H1 (cell line): ENCODE measurements around the gene NTRK2. TPM values are rescaled to one million over a fixed set of nuclear protein-coding genes. Genes with fewer than 3 reads are reported as not detected.

ENCODE experiments used
- CTCF ChIA-PET: fragments of 300-600 bp; sonication (Branson Sonifier 250); formaldehyde crosslinking; loops from one replicate; lab custom pipeline; 2021; ENCODE audit not compliant: partially characterized antibody; lab: Charles Lee
- POLR2A ChIA-PET: fragments of 300-600 bp; sonication (Branson Sonifier 250); formaldehyde crosslinking; loops from one replicate; lab custom pipeline; 2021; ENCODE audit warnings: inconsistent platforms; ENCODE audit not compliant: partially characterized antibody; lab: Charles Lee
- DNase-seq, 2 experiments: peaks; one replicate each; pipeline versions ENCODE4 v3.0.0 to v3.0.0-alpha.2; 2010 to 2022; ENCODE audit warnings: low spot score in 2 of 2, low read depth in 1 of 2, mixed read lengths in 1 of 2
- FAIRE-seq: peaks from 2 replicates; lab custom pipeline; 2011; peaks lifted over from hg19 to GRCh38; lab: Jason Lieb, UNC
- H2AFZ ChIP-seq: 2 replicates; pipeline ENCODE4 v1.8.1; 2012; ENCODE audit warnings: low read length, inconsistent platforms
- H2AK5ac ChIP-seq: 2 replicates; pipeline ENCODE4 v1.6.1; 2013; ENCODE audit warnings: low read depth, low read length
- H2BK120ac ChIP-seq: replicated peaks from 2 replicates; pipeline ENCODE3; 2013; ENCODE audit warnings: low read depth, low read length, inconsistent platforms
- H2BK12ac ChIP-seq: 2 replicates; pipeline ENCODE4 v1.6.1; 2013; ENCODE audit warnings: low read depth, low read length
- H2BK15ac ChIP-seq: 2 replicates; pipeline ENCODE4 v1.6.1; 2013; ENCODE audit warnings: low read length
- H2BK20ac ChIP-seq: 2 replicates; pipeline ENCODE4 v1.6.1; 2013; ENCODE audit warnings: low read length
- H2BK5ac ChIP-seq: 2 replicates; pipeline ENCODE4 v1.6.1; 2013; ENCODE audit warnings: low read depth, low read length
- H3K14ac ChIP-seq: 2 replicates; pipeline ENCODE4 v1.6.1; 2013; ENCODE audit warnings: inconsistent platforms; ENCODE audit not compliant: insufficient read length
- H3K18ac ChIP-seq: 2 replicates; pipeline ENCODE4 v1.6.1; 2013; ENCODE audit warnings: low read length; ENCODE audit errors: extremely low read depth
- H3K23ac ChIP-seq: 2 replicates; pipeline ENCODE4 v1.6.1; 2013; ENCODE audit warnings: inconsistent platforms; ENCODE audit not compliant: insufficient read length
- H3K23me2 ChIP-seq: 2 replicates; pipeline ENCODE4 v1.6.1; 2013; ENCODE audit warnings: low read depth, low read length
- H3K27ac ChIP-seq: 2 replicates; pipeline ENCODE4 v1.6.1; 2011; ENCODE audit warnings: low read depth, low read length, inconsistent platforms
- H3K27me3 ChIP-seq, 4 experiments: replicated peaks in 1 of 4; 1 replicate in 1 of 4; 2 replicates in 3 of 4; pipeline versions ENCODE4 v1.6.1 to v1.8.1; 2011 to 2013; ENCODE audit warnings: low read length in 3 of 4, mild to moderate bottlenecking in 3 of 4, inconsistent platforms in 2 of 4, mixed read lengths in 2 of 4, moderate library complexity in 1 of 4; ENCODE audit not compliant: control insufficient read depth in 3 of 4, insufficient read depth in 3 of 4; ENCODE audit errors: extremely low read depth in 1 of 4
- H3K36me3 ChIP-seq, 4 experiments: 2 replicates each; pipeline versions ENCODE4 v1.6.1 to v1.8.1; 2011 to 2013; ENCODE audit warnings: mild to moderate bottlenecking in 4 of 4, low read length in 3 of 4, moderate library complexity in 2 of 4, control low read depth in 1 of 4, inconsistent platforms in 1 of 4; ENCODE audit not compliant: insufficient read depth in 4 of 4, control insufficient read depth in 2 of 4
- H3K4ac ChIP-seq: replicated peaks from 2 replicates; pipeline ENCODE3; 2013; ENCODE audit warnings: low read length, low read depth, mixed read lengths, inconsistent platforms; ENCODE audit not compliant: insufficient read length
- H3K4me1 ChIP-seq, 4 experiments: replicated peaks in 1 of 4; 1 replicate in 1 of 4; 2 replicates in 3 of 4; pipeline versions ENCODE4 v1.6.1 to v1.8.1; 2011 to 2013; ENCODE audit warnings: low read length in 3 of 4, inconsistent platforms in 2 of 4, mixed read lengths in 1 of 4; ENCODE audit not compliant: insufficient read depth in 4 of 4, control insufficient read depth in 3 of 4
- H3K4me2 ChIP-seq, 2 experiments: 2 replicates each; pipeline versions ENCODE4 v1.6.1 to v1.8.1; 2011 to 2013; ENCODE audit warnings: low read depth in 2 of 2, low read length in 2 of 2, control low read depth in 1 of 2, inconsistent platforms in 1 of 2, mild to moderate bottlenecking in 1 of 2; ENCODE audit not compliant: insufficient read depth in 1 of 2
- H3K4me3 ChIP-seq, 4 experiments: fragments of 200-600, 300-600 bp in 1 of 4; sonication (generic), shearing (Covaris generic), sonication (Bioruptor Twin) in 1 of 4; 2 replicates each; pipeline versions ENCODE4 v1.5.1 to v1.8.1; 2011 to 2016; ENCODE audit warnings: low read length in 4 of 4, low read depth in 3 of 4, control low read depth in 2 of 4, inconsistent platforms in 2 of 4, mild to moderate bottlenecking in 2 of 4, mixed read lengths in 1 of 4, moderate library complexity in 1 of 4; ENCODE audit not compliant: insufficient read depth in 2 of 4; ENCODE audit errors: extremely low read depth in 1 of 4
- H3K56ac ChIP-seq: replicated peaks from 2 replicates; pipeline ENCODE3; 2013; ENCODE audit warnings: low read depth, mild to moderate bottlenecking, mixed read lengths, low read length, inconsistent platforms; ENCODE audit not compliant: insufficient read length
- H3K79me1 ChIP-seq: 2 replicates; pipeline ENCODE4 v1.6.1; 2013; ENCODE audit warnings: low read depth, low read length, control low read depth
- H3K79me2 ChIP-seq, 2 experiments: 2 replicates each; pipeline versions ENCODE4 v1.6.1 to v1.8.1; 2012 to 2013; ENCODE audit warnings: low read length in 2 of 2, mild to moderate bottlenecking in 2 of 2, inconsistent platforms in 1 of 2; ENCODE audit not compliant: insufficient read depth in 2 of 2, control insufficient read depth in 1 of 2
- H3K9ac ChIP-seq, 4 experiments: replicated peaks in 1 of 4; 1 replicate in 1 of 4; 2 replicates in 3 of 4; pipeline versions ENCODE4 v1.6.1 to v1.8.1; 2011 to 2013; ENCODE audit warnings: low read depth in 3 of 4, low read length in 3 of 4, control low read depth in 2 of 4, mild to moderate bottlenecking in 2 of 4, moderate library complexity in 2 of 4, inconsistent platforms in 1 of 4; ENCODE audit errors: extremely low read depth in 1 of 4
- H3K9me3 ChIP-seq, 2 experiments: 2 replicates each; pipeline versions ENCODE4 v1.6.1 to v1.8.1; 2012 to 2013; ENCODE audit warnings: mild to moderate bottlenecking in 2 of 2, moderate library complexity in 2 of 2, control low read depth in 1 of 2, inconsistent platforms in 1 of 2, low read depth in 1 of 2, low read length in 1 of 2, mixed read lengths in 1 of 2; ENCODE audit not compliant: insufficient read depth in 2 of 2
- H4K20me1 ChIP-seq, 2 experiments: replicated peaks in 1 of 2; 2 replicates each; pipeline versions ENCODE3 to v1.8.1; 2011 to 2013; ENCODE audit warnings: inconsistent platforms in 2 of 2, low read length in 2 of 2, mild to moderate bottlenecking in 1 of 2; ENCODE audit not compliant: insufficient read depth in 2 of 2, control insufficient read depth in 1 of 2
- H4K5ac ChIP-seq: 2 replicates; pipeline ENCODE4 v1.6.1; 2013; ENCODE audit warnings: low read length, low read depth, mixed read lengths, inconsistent platforms; ENCODE audit not compliant: insufficient read length
- H4K8ac ChIP-seq: 2 replicates; pipeline ENCODE4 v1.8.0; 2013; ENCODE audit warnings: mild to moderate bottlenecking, moderate library complexity, low read length, inconsistent platforms; ENCODE audit not compliant: insufficient read depth; ENCODE audit errors: extremely low read depth
- H4K91ac ChIP-seq: replicated peaks from 2 replicates; pipeline ENCODE3; 2013; ENCODE audit warnings: low read length, mixed read lengths, inconsistent platforms; ENCODE audit not compliant: insufficient read length
- BACH1 ChIP-seq: IDR thresholded peaks from 2 replicates; pipeline ENCODE4 v1.6.1; 2012; ENCODE audit warnings: low read length, improper control_type of control experiment
- BRCA1 ChIP-seq: IDR thresholded peaks from 2 replicates; pipeline ENCODE4 v1.6.1; 2012; ENCODE audit warnings: low read depth, low read length, improper control_type of control experiment
- CHD2 ChIP-seq: IDR thresholded peaks from 2 replicates; pipeline ENCODE4 v1.6.1; 2012; ENCODE audit warnings: low read length, improper control_type of control experiment
- EP300 ChIP-seq, 2 experiments: IDR thresholded peaks; 1 replicate in 1 of 2; 2 replicates in 1 of 2; pipeline ENCODE4 v1.6.1; 2011 to 2012; ENCODE audit warnings: low read depth in 2 of 2, low read length in 2 of 2, mild to moderate bottlenecking in 2 of 2, borderline replicate concordance in 1 of 2, inconsistent platforms in 1 of 2, moderate library complexity in 1 of 2
- FOSL1 ChIP-seq: IDR thresholded peaks from 2 replicates; pipeline ENCODE4 v1.6.1; 2011; ENCODE audit warnings: mild to moderate bottlenecking, low read depth, low read length, moderate library complexity; ENCODE audit not compliant: insufficient read depth
- GABPA ChIP-seq: IDR thresholded peaks from 2 replicates; pipeline ENCODE4 v1.6.1; 2011; ENCODE audit warnings: mild to moderate bottlenecking, low read length, moderate library complexity, borderline replicate concordance; ENCODE audit not compliant: insufficient read depth
- HDAC2 ChIP-seq, 2 experiments: fragments of 300-600 bp in 1 of 2; sonication (generic) in 1 of 2; IDR thresholded peaks; 2 replicates each; pipeline ENCODE4 v1.6.1; 2011 to 2012; ENCODE audit warnings: low read depth in 2 of 2, low read length in 2 of 2, mild to moderate bottlenecking in 2 of 2, moderate library complexity in 2 of 2, borderline replicate concordance in 1 of 2, inconsistent platforms in 1 of 2
- NRF1 ChIP-seq: IDR thresholded peaks from 2 replicates; pipeline ENCODE4 v1.6.1; 2011; ENCODE audit warnings: mild to moderate bottlenecking, low read depth, low read length, improper control_type of control experiment
- POLR2AphosphoS5 ChIP-seq: IDR thresholded peaks from 2 replicates; pipeline ENCODE4 v1.6.1; 2011; ENCODE audit warnings: low read depth, low read length
- RAD21 ChIP-seq, 2 experiments: IDR thresholded peaks in 1 of 2; conservative IDR thresholded peaks in 1 of 2; 2 replicates each; pipeline ENCODE4 v1.6.1; 2011; ENCODE audit warnings: low read depth in 2 of 2, low read length in 2 of 2, improper control_type of control experiment in 1 of 2, inconsistent platforms in 1 of 2, mild to moderate bottlenecking in 1 of 2, moderate library complexity in 1 of 2
- RFX5 ChIP-seq: IDR thresholded peaks from 2 replicates; pipeline ENCODE4 v1.6.1; 2011; ENCODE audit warnings: low read depth, low read length, improper control_type of control experiment, borderline replicate concordance
- RNF2 ChIP-seq: fragments of 200-900, 300-1000 bp; sonication (generic); IDR thresholded peaks from 2 replicates; pipeline ENCODE4 v1.7.1; 2016; ENCODE audit warnings: borderline replicate concordance, low read depth, mild to moderate bottlenecking, antibody characterized with exemption, low read length; ENCODE audit not compliant: poor library complexity, severe bottlenecking; ENCODE audit errors: missing control alignments
- TBP ChIP-seq: IDR thresholded peaks from 2 replicates; pipeline ENCODE4 v1.6.1; 2011; ENCODE audit warnings: low read depth, low read length, improper control_type of control experiment
- TCF12 ChIP-seq: IDR thresholded peaks from 2 replicates; pipeline ENCODE4 v1.6.1; 2011; ENCODE audit warnings: low read depth, mild to moderate bottlenecking, low read length
- WGBS, 2 experiments: shearing (Covaris generic) in 1 of 2; methylation state at CpG; one replicate each; pipeline versions ENCODE4 v1.1.6 to v1.1.7; 2013 to 2015; ENCODE audit warnings: low lambda C conversion rate in 2 of 2, mixed read lengths in 2 of 2, inconsistent platforms in 1 of 2, low coverage in 1 of 2, missing lambda C conversion rate in 1 of 2; ENCODE audit not compliant: insufficient replicate concordance in 2 of 2, insufficient coverage in 1 of 2, insufficient read length in 1 of 2; ENCODE audit errors: extremely low coverage in 1 of 2, missing lambda C conversion rate in 1 of 2; 5-methylcytosine and 5-hydroxymethylcytosine counted together
- polyA plus RNA-seq, 7 experiments: library from polyadenylated mRNA; depleted of rRNA in 3 of 7; stranded (reverse) in 5 of 7; unstranded in 2 of 7; fragments of >200 nt in 5 of 7; fragments of 200-250 nt in 2 of 7; gene quantifications; 1 replicate in 5 of 7; 2 replicates in 1 of 7; 4 replicates in 1 of 7; pipeline versions ENCODE4 v1.2.1 to v1.2.3, GENCODE V29; 2011 to 2013; ENCODE audit warnings: missing spikeins in 2 of 7, mixed read lengths in 2 of 7
- total RNA-seq: library from RNA; stranded (reverse); fragmentation: NEBNext Ultra II Directional; extraction: Animal tissue kit (Norgen Biotek cat#: 25700); gene quantifications from 2 replicates; pipeline ENCODE4 v1.2.1, GENCODE V29; 2021

NTRK2 gene
- total and polyA plus RNA-seq, 2 of the 8 experiments (the other 6 are each of a cell fraction or from before 2014, with no cell fraction given), result 0.03 to 0.04 TPM

GRCh38 chr9:84636436-84636835 lies 33.1 kb upstream of the NTRK2 start:
- Histone ChIP-seq H3K56ac (no peak overlapping the region), H2BK12ac (no peak overlapping the region), H3K27me3 (no peaks in the 10 kb centered on the region), H3K79me2 (no peaks in the 10 kb centered on the region), H3K18ac (no peak overlapping the region), H3K9me3 (peaks cover 0 to 6% of the 10 kb centered on the region in 2 experiments; a peak in 2 of 4 replicates), H2BK120ac (no peak overlapping the region), H3K14ac (no peak overlapping the region), H4K8ac (no peak overlapping the region), H4K20me1 (no peaks in the 10 kb centered on the region), H2BK20ac (no peak overlapping the region), H3K23me2 (no peaks in the 10 kb centered on the region), H2AFZ (no peak overlapping the region), H3K23ac (no peak overlapping the region), H4K5ac (no peak overlapping the region), H3K4me1 (no peaks in the 10 kb centered on the region), H2BK5ac (no peak overlapping the region), H3K4ac (no peak overlapping the region), H3K4me2 (no peak overlapping the region), H3K9ac (no peak overlapping the region), H4K91ac (no peak overlapping the region), H3K79me1 (no peaks in the 10 kb centered on the region), H2BK15ac (no peak overlapping the region), H2AK5ac (no peak overlapping the region), H3K36me3 (no peaks in the 10 kb centered on the region), H3K4me3 (no peak overlapping the region), H3K27ac (no peak overlapping the region)
- DNase-seq (no peak), FAIRE-seq (no peak)
- CTCF ChIA-PET, result no interaction called here
- 89% methylated on average over 1 of the region's 1 CpG; no CpG with 5 or more reads in 1 of the 2 experiments for WGBS, 2 experiments
- POLR2A ChIA-PET, result no interaction called here
- no peak for TF ChIP-seq EP300 (IDR thresholded peaks at IDR 0.05; ENCODE audit: borderline replicate concordance in 1 of 2, low read depth in 2 of 2, low read length in 2 of 2)
- no peak for TF ChIP-seq BACH1
- no peak for TF ChIP-seq NRF1
- no peak for TF ChIP-seq RNF2
- TF ChIP-seq HDAC2 (IDR thresholded peaks at IDR 0.05; ENCODE audit: borderline replicate concordance in 1 of 2, low read depth in 2 of 2, low read length in 2 of 2), result no peak
- TF ChIP-seq CHD2, result no peak
- TF ChIP-seq GABPA, result no peak
- TF ChIP-seq RFX5, result no peak
- no peak for TF ChIP-seq TBP
- no peak for TF ChIP-seq FOSL1
- TF ChIP-seq POLR2AphosphoS5, result no peak
- TF ChIP-seq RAD21 (IDR thresholded peaks at IDR 0.05 in 1 of 2, conservative IDR thresholded peaks at IDR 0.05 in 1 of 2; ENCODE audit: low read depth in 2 of 2, low read length in 2 of 2), result no peak
- no peak for TF ChIP-seq BRCA1
- TF ChIP-seq TCF12, result no peak
